Liver (tissue), 3 donors: ENCODE measurements around the gene SYMPK.

ENCODE experiments used
- ATF3 ChIP-seq: IDR thresholded peaks from 2 replicates; pipeline ENCODE4 v1.6.1; 2016; ENCODE audit warnings: antibody characterized with exemption
- CTCF ChIP-seq: fragments of 150-350 bp; IDR thresholded peaks from 2 replicates; pipeline ENCODE4 v1.5.1; 2017; ENCODE audit warnings: improper control_type of control experiment, low read depth, low read length; ENCODE audit not compliant: missing input control
- EGR1 ChIP-seq, 2 donors: IDR thresholded peaks; 2 replicates each; pipeline ENCODE4 v1.6.1; 2016 to 2018; ENCODE audit warnings: antibody characterized with exemption in 2 of 2, low read depth in 2 of 2
- FOXA1 ChIP-seq: IDR thresholded peaks from 2 replicates; pipeline ENCODE4 v1.6.1; 2016; ENCODE audit warnings: antibody characterized with exemption
- GABPA ChIP-seq, 2 donors: IDR thresholded peaks in 1 of 2; conservative IDR thresholded peaks in 1 of 2; 2 replicates each; pipeline ENCODE4 v1.6.1; 2016; ENCODE audit warnings: antibody characterized with exemption in 2 of 2, mild to moderate bottlenecking in 1 of 2, moderate library complexity in 1 of 2
- JUND ChIP-seq, 2 donors: IDR thresholded peaks; 2 replicates each; pipeline ENCODE4 v1.6.1; 2016; ENCODE audit warnings: antibody characterized with exemption in 2 of 2
- MAX ChIP-seq: IDR thresholded peaks from 2 replicates; pipeline ENCODE4 v1.6.1; 2016; ENCODE audit warnings: antibody characterized with exemption
- RAD21 ChIP-seq, 2 donors: IDR thresholded peaks; 2 replicates each; pipeline ENCODE4 v1.6.1; 2016; ENCODE audit warnings: antibody characterized with exemption in 2 of 2, mild to moderate bottlenecking in 2 of 2
- REST ChIP-seq: IDR thresholded peaks from 2 replicates; pipeline ENCODE4 v1.6.1; 2016; ENCODE audit warnings: antibody characterized with exemption, mild to moderate bottlenecking
- RXRA ChIP-seq, 2 donors: IDR thresholded peaks; 2 replicates each; pipeline ENCODE4 v1.6.1; 2017 to 2018; ENCODE audit warnings: antibody characterized with exemption in 2 of 2, mild to moderate bottlenecking in 1 of 2
- SP1 ChIP-seq: IDR thresholded peaks from 2 replicates; pipeline ENCODE4 v1.6.1; 2018; ENCODE audit warnings: antibody characterized with exemption, mild to moderate bottlenecking
- TAF1 ChIP-seq: conservative IDR thresholded peaks from 2 replicates; pipeline ENCODE4 v1.6.1; 2016; ENCODE audit warnings: antibody characterized with exemption, mild to moderate bottlenecking
- YY1 ChIP-seq: IDR thresholded peaks from 2 replicates; pipeline ENCODE4 v1.6.1; 2016; ENCODE audit warnings: antibody characterized with exemption, mild to moderate bottlenecking
- ZBTB33 ChIP-seq: IDR thresholded peaks from 2 replicates; pipeline ENCODE4 v1.6.1; 2016; ENCODE audit warnings: antibody characterized with exemption
- donor health status: healthy.
- donor health status: healthy.

GRCh38 chr19:45789035-45789786, 73.7 kb downstream of the SYMPK start:
- TF ChIP-seq CTCF: no peak
- no peak for TF ChIP-seq RXRA (IDR thresholded peaks at IDR 0.05)
- no peak for TF ChIP-seq REST
- TF ChIP-seq MAX: no peak
- TF ChIP-seq RAD21 (IDR thresholded peaks at IDR 0.05): no peak
- no peak for TF ChIP-seq TAF1
- TF ChIP-seq FOXA1: no peak
- TF ChIP-seq GABPA (IDR thresholded peaks at IDR 0.05 in 1 of 2, conservative IDR thresholded peaks at IDR 0.05 in 1 of 2): no peak
- TF ChIP-seq YY1: no peak
- no peak for TF ChIP-seq ZBTB33
- no peak for TF ChIP-seq ATF3
- no peak for TF ChIP-seq EGR1 (IDR thresholded peaks at IDR 0.05; ENCODE audit: low read depth in 2 of 2)
- no peak for TF ChIP-seq JUND (IDR thresholded peaks at IDR 0.05)
- no peak for TF ChIP-seq SP1
